ENCODE results near the gene AKR1C8. TPM values are rescaled to one million over a fixed set of nuclear protein-coding genes. Genes with fewer than 3 reads are reported as not detected.

The AKR1C8 gene
- total and polyA plus RNA-seq, 10 of the 15 experiments (the other 5 are each of a cell fraction or from before 2014, with no cell fraction given) = 0.18 TPM; not detected in 9

- in situ Hi-C loops (cut with MboI) = no loop called here
- no peak for TF ChIP-seq RB1 (IDR thresholded peaks at IDR 0.05; ENCODE audit: borderline replicate concordance)
- no peak for TF ChIP-seq HSF1 (IDR thresholded peaks at IDR 0.05; ENCODE audit: low read depth, low read length)
- no peak for TF ChIP-seq HDAC2 (IDR thresholded peaks at IDR 0.05)
- no peak for TF ChIP-seq FOXK2 (IDR thresholded peaks at IDR 0.05)
- no peak for TF ChIP-seq SUZ12 (IDR thresholded peaks at IDR 0.05; ENCODE audit: unreplicated experiment)
- TF ChIP-seq TBL1XR1 (IDR thresholded peaks at IDR 0.05; ENCODE audit: low read depth, low read length) = no peak
- TF ChIP-seq KAT2A (conservative IDR thresholded peaks at IDR 0.05; ENCODE audit: control insufficient read depth, low read depth, low read length) = no peak
These were observed 34.3 kb upstream of the AKR1C8 start for GRCh38 chr10:5219262-5219661.

GRCh38 chr10:5216801-5217200 is 31.9 kb upstream of the AKR1C8 start:
- RAD21 ChIA-PET (ENCODE audit: unreplicated experiment) = no interaction called here
- TF ChIP-seq NR2C2 (IDR thresholded peaks at IDR 0.05; ENCODE audit: borderline replicate concordance, control insufficient read depth, insufficient read length, low read depth) = no peak
- no peak for TF ChIP-seq EED (IDR thresholded peaks at IDR 0.05; ENCODE audit: low read depth)
- TF ChIP-seq NBN (IDR thresholded peaks at IDR 0.05) = no peak
- TF ChIP-seq KAT2A (conservative IDR thresholded peaks at IDR 0.05; ENCODE audit: control insufficient read depth, low read depth, low read length) = no peak
- TF ChIP-seq NFYA (IDR thresholded peaks at IDR 0.05; ENCODE audit: borderline replicate concordance, low read depth, low read length) = no peak
- no peak for TF ChIP-seq MTA3 (IDR thresholded peaks at IDR 0.05; ENCODE audit: borderline replicate concordance, low read length)
- no peak for TF ChIP-seq SP1 (IDR thresholded peaks at IDR 0.05; ENCODE audit: low read depth, low read length)
- TF ChIP-seq CHD2 (IDR thresholded peaks at IDR 0.05; ENCODE audit: borderline replicate concordance, low read depth, low read length) = no peak
- no peak for TF ChIP-seq ZNF384 (IDR thresholded peaks at IDR 0.05; ENCODE audit: borderline replicate concordance, low read depth, low read length)
- TF ChIP-seq RB1 (IDR thresholded peaks at IDR 0.05; ENCODE audit: borderline replicate concordance) = no peak
- TF ChIP-seq USF1 (IDR thresholded peaks at IDR 0.05; ENCODE audit: borderline replicate concordance, extremely low read length, insufficient read depth, low read depth, low read length) = no peak
- TF ChIP-seq NRF1 (conservative IDR thresholded peaks at IDR 0.05; ENCODE audit: low read depth, low read length) = no peak

More at GRCh38 chr10:5219262-5219661, 34.3 kb upstream of the AKR1C8 start:
- H4K20me1 ChIP-seq (ENCODE audit: control insufficient read depth, insufficient read depth) = no peaks in the 10 kb centered on the region
- no peak overlapping the region for H3K27ac ChIP-seq (ENCODE audit: control insufficient read depth, insufficient read depth)
- no peaks in the 10 kb centered on the region for H3K9me3 ChIP-seq (replicated peaks; ENCODE audit: control insufficient read depth, insufficient read depth, low read length)
- DNase-seq (ENCODE audit: low read depth, low spot score) (no peak), FAIRE-seq (no peak), ATAC-seq (no peak)
- H3K4me3 ChIP-seq = no peak overlapping the region
- ChIA-PET SMC1A (ENCODE audit: uncharacterized antibody, unreplicated experiment) (interaction anchor here (0.9 kb wide), 1 partner anchor 19 kb away, joined by 3 read pairs; no protein-coding TSS in a partner anchor), RAD21 (ENCODE audit: unreplicated experiment) (no interaction called here), POLR2A (no interaction called here), CTCF (no interaction called here)
- H3K27me3 ChIP-seq (replicated peaks in 1 of 2; ENCODE audit: control insufficient read depth in 2 of 2, insufficient read depth in 2 of 2, low read length in 1 of 2) = no peaks in the 10 kb centered on the region
- no peak overlapping the region for H3K4me2 ChIP-seq (ENCODE audit: control insufficient read depth, insufficient read depth)
- H3K9ac ChIP-seq (ENCODE audit: control insufficient read depth, insufficient read depth, low read length) = no peak overlapping the region
- no peaks in the 10 kb centered on the region for H3K79me2 ChIP-seq (ENCODE audit: control insufficient read depth, insufficient read depth, low read length)
- WGBS (ENCODE audit: insufficient coverage, insufficient replicate concordance, low lambda C conversion rate, missing lambda C conversion rate) = 2% methylated on average over 3 of the region's 3 CpGs
- H2AFZ ChIP-seq (ENCODE audit: control insufficient read depth, low read depth, low read length) = no peak overlapping the region
- intact Hi-C loops (cut with micrococcal nuclease; ENCODE audit: unreplicated experiment) = no loop called here
- no TSS peak for BruUV-seq (replicated peaks)
- H3K36me3 ChIP-seq (ENCODE audit: control insufficient read depth in 2 of 2, insufficient read depth in 2 of 2, low read length in 1 of 2) = no peaks in the 10 kb centered on the region
- no peaks in the 10 kb centered on the region for H3K4me1 ChIP-seq (ENCODE audit: control insufficient read depth, insufficient read depth, low read length)

More at GRCh38 chr10:5216801-5217200, 31.9 kb upstream of the AKR1C8 start:
- H3K27ac ChIP-seq (ENCODE audit: control insufficient read depth, insufficient read depth) = no peak overlapping the region
- H3K4me3 ChIP-seq = no peak overlapping the region
- ChIA-PET CTCF (no interaction called here), SMC1A (ENCODE audit: uncharacterized antibody, unreplicated experiment) (no interaction called here), POLR2A (no interaction called here)
- H3K36me3 ChIP-seq (ENCODE audit: control insufficient read depth in 2 of 2, insufficient read depth in 2 of 2, low read length in 1 of 2) = no peaks in the 10 kb centered on the region
- no peak overlapping the region for H3K4me2 ChIP-seq (ENCODE audit: control insufficient read depth, insufficient read depth)
- H2AFZ ChIP-seq (ENCODE audit: control insufficient read depth, low read depth, low read length) = no peak overlapping the region
- no peak overlapping the region for H3K9ac ChIP-seq (ENCODE audit: control insufficient read depth, insufficient read depth, low read length)
- H3K27me3 ChIP-seq (replicated peaks in 1 of 2; ENCODE audit: control insufficient read depth in 2 of 2, insufficient read depth in 2 of 2, low read length in 1 of 2) = no peaks in the 10 kb centered on the region
- FAIRE-seq = no peak
- in situ Hi-C loops (cut with MboI) (no loop called here), intact Hi-C loops (cut with micrococcal nuclease; ENCODE audit: unreplicated experiment) (no loop called here)
- no peak for ATAC-seq
- H4K20me1 ChIP-seq (ENCODE audit: control insufficient read depth, insufficient read depth) = no peaks in the 10 kb centered on the region
- no peaks in the 10 kb centered on the region for H3K79me2 ChIP-seq (ENCODE audit: control insufficient read depth, insufficient read depth, low read length)
- no peaks in the 10 kb centered on the region for H3K9me3 ChIP-seq (replicated peaks; ENCODE audit: control insufficient read depth, insufficient read depth, low read length)
- no TSS peak for BruUV-seq (replicated peaks)
- H3K4me1 ChIP-seq (ENCODE audit: control insufficient read depth, insufficient read depth, low read length) = no peaks in the 10 kb centered on the region
- WGBS (ENCODE audit: insufficient coverage, insufficient replicate concordance, low lambda C conversion rate, missing lambda C conversion rate) = 0% methylated on average over 1 of the region's 2 CpGs
- no peak for DNase-seq (ENCODE audit: low read depth, low spot score)

All from GM12878 (cell line).